ENCODE results near the gene MATN1.

- no peak for TF ChIP-seq ZFX (IDR thresholded peaks at IDR 0.05; ENCODE audit: borderline replicate concordance)
- no peak for TF ChIP-seq CTCF (IDR thresholded peaks at IDR 0.05)
These were observed 13.0 kb downstream of the MATN1 start for GRCh38 chr1:30710407-30710806.

Data from 22Rv1 (cell line).